ENCODE measurements around the gene ABR.

DNA sequence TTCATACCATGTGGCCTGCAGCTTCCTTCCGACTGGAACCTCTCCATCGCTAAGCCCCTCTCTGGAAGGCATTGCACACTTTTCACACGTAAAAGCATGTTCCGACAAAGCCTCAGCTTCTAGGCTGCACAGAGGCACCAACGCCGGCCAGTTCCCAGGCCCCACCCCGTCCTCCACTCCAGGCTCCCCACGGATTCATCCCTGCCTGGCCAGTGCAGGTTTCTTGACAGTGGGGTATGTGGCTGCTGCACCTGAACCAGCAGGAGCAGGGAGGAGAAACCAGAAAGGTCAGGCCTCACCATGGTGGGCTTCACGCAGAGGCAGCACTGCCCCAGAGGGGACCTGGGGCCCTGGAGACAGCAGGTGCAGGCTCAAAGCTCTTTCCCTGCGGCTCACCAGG lies 168.6 kb downstream of the ABR start:
- TF ChIP-seq, protein P1, sequence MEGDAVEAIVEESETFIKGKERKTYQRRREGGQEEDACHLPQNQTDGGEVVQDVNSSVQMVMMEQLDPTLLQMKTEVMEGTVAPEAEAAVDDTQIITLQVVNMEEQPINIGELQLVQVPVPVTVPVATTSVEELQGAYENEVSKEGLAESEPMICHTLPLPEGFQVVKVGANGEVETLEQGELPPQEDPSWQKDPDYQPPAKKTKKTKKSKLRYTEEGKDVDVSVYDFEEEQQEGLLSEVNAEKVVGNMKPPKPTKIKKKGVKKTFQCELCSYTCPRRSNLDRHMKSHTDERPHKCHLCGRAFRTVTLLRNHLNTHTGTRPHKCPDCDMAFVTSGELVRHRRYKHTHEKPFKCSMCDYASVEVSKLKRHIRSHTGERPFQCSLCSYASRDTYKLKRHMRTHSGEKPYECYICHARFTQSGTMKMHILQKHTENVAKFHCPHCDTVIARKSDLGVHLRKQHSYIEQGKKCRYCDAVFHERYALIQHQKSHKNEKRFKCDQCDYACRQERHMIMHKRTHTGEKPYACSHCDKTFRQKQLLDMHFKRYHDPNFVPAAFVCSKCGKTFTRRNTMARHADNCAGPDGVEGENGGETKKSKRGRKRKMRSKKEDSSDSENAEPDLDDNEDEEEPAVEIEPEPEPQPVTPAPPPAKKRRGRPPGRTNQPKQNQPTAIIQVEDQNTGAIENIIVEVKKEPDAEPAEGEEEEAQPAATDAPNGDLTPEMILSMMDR (IDR thresholded peaks at IDR 0.05; ENCODE audit: low read depth, low read length): no peak
- no peak for TF ChIP-seq EZH2phosphoT487 (IDR thresholded peaks at IDR 0.05; ENCODE audit: low read depth)

Measured in OCI-LY3 (cell line).